Occipital lobe (tissue), 3 donors: ENCODE results near the gene PDE4DIP. TPM values are rescaled to one million over a fixed set of nuclear protein-coding genes. Genes with fewer than 3 reads are reported as not detected.
"Not testable (repeated sequence)": the region's sequence is repeated elsewhere in the genome, so short reads cannot be mapped to it uniquely, and the experiment has no call there.

Experiments
- DNase-seq: peaks from one replicate; lab custom pipeline; 2025; lab: John Stamatoyannopoulos, UW
- small RNA-seq: library from RNA; depleted of rRNA; stranded (forward); fragments of <200 nt; gene quantifications from one replicate; pipeline ENCODE3, GENCODE V24; 2014
- total RNA-seq: library from RNA; depleted of rRNA; stranded (reverse); fragments of >200 nt; gene quantifications from one replicate; pipeline ENCODE4 v1.2.3, GENCODE V29; 2014

PDE4DIP gene
- total RNA-seq, 1 donor from 2014 or later = 353 TPM

GRCh38 chr1:149064611-149065010 lies 220.4 kb downstream of the PDE4DIP start:
- DNase-seq = not testable (repeated sequence)

- DNase-seq = not testable (repeated sequence)
Observed at GRCh38 chr1:149075505-149076127, 231.4 kb downstream of the PDE4DIP start.

Small RNA genes within 50 kb of the gene (small RNA-seq; reads per million reads assigned to genes)
- gene RN7SKP88 (not detected), gene RNU2-38P (not detected)

Other genes with a start within 250 kb of the PDE4DIP start
- gene NBPF14, start 248.4 kb upstream of the PDE4DIP start, total RNA-seq = 9.4 TPM
- gene NUDT4B, start 95.7 kb upstream of the PDE4DIP start, total RNA-seq = 16.4 TPM